Adrenal gland (tissue), 5 donors: ENCODE measurements around the gene CHTOP.

Source experiments
- POLR2A ChIP-seq, 2 donors: fragments of 450-650 bp; IDR thresholded peaks; one replicate each; pipeline ENCODE4 v1.6.1; 2017; ENCODE audit warnings: antibody characterized with exemption in 2 of 2, mild to moderate bottlenecking in 2 of 2, moderate library complexity in 1 of 2
- TF ChIP-seq, protein P1 (sequence below), 6 experiments: fragments of 450-650 bp in 4 of 6; fragments of 200-600 bp in 2 of 6; sonication (generic) in 1 of 6; IDR thresholded peaks; 1 replicate in 5 of 6; 2 replicates in 1 of 6; pipeline versions ENCODE4 v1.5.1 to v1.8.0; 2016 to 2021; ENCODE audit warnings: antibody characterized with exemption in 6 of 6, mild to moderate bottlenecking in 2 of 6, moderate library complexity in 1 of 6
- donor health status: DM: no; HTN: no; CAD: no.

DNA sequence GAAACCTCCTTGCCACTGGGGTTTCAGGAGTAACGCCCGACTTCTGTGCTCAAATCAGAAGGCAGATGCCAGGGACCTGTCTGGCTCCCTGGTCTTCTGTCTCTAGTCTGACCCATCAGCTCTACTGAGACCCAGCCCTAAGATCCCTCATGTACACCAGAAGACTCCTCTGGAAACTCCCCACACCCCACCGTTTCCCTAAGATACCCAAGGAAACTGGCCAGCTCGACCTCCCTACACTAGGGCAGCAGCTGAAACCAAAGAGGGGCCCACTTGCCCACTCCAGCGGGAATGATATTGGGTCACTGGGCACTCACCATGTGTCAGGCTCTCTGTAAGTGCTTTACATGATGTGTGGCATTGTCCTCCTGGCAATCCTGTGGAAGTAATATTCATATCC lies 20.5 kb upstream of the CHTOP start:
- TF ChIP-seq, protein P1, sequence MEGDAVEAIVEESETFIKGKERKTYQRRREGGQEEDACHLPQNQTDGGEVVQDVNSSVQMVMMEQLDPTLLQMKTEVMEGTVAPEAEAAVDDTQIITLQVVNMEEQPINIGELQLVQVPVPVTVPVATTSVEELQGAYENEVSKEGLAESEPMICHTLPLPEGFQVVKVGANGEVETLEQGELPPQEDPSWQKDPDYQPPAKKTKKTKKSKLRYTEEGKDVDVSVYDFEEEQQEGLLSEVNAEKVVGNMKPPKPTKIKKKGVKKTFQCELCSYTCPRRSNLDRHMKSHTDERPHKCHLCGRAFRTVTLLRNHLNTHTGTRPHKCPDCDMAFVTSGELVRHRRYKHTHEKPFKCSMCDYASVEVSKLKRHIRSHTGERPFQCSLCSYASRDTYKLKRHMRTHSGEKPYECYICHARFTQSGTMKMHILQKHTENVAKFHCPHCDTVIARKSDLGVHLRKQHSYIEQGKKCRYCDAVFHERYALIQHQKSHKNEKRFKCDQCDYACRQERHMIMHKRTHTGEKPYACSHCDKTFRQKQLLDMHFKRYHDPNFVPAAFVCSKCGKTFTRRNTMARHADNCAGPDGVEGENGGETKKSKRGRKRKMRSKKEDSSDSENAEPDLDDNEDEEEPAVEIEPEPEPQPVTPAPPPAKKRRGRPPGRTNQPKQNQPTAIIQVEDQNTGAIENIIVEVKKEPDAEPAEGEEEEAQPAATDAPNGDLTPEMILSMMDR (IDR thresholded peaks at IDR 0.05), result no peak
- TF ChIP-seq POLR2A (IDR thresholded peaks at IDR 0.05), result no peak
